Measurements from ENCODE around the gene FNDC3B.
A peak's percentile ranks its signal among the peaks of the same experiment; 100 is the strongest.

The FNDC3B gene

DNA sequence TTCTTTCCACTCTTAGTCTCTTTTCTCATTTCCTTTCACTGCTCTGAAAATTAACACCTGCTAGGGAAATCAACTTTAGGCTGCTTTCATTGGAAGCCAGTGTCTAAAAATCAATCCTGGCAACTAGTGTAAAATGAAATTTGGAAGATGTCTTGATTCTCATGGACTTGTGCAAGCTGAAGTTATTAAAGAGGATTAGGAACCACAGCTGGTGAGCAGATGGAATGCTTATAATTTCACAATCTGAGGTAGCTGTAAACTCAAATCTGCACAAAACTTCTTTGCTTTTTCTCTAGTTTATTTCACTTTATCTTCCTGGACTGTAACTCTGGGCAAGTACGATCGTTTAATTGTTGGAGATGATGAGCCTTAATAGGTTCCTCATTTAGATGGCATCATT lies 233.3 kb downstream of the FNDC3B start:
- DNase-seq = no peak

DNA sequence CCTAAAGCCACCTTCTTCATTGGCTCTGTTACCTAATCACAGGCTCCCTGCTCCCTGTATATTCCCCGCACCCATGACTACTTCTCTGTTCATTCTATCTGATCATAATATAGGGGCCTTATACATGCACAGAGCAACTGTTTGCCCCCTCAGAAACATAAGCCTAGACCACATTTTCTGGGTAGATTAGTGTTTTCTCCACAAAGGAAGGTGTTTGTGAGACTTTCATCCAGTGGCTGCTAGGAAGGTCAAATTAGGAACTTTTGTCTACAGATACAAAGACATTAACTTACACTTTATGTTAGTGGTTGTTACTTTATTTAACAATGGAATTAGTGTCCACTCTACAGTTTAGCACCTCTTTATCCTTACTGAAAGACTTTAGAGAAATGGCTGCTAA lies 234.0 kb downstream of the FNDC3B start:
- DNase-seq = no peak

DNA sequence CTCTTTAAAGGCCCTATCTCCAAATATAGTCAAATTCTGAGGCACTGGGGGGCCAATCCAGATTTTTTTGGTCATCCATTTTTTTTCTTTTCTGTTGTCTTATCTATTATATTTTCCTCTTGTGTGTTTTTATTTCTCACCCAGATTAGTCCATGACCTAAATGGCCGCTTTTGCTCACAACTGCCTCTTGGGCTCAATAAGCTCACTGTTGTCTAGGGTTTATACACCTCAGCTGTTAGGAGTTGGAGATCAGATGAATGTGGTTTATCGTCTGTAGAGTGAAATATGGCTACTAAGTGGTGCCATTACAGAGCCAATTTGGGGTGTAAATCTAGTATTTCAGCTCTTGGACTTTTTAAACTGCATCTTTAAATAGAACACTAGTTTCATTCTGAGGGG lies 235.5 kb downstream of the FNDC3B start:
- DNase-seq = no peak

DNA sequence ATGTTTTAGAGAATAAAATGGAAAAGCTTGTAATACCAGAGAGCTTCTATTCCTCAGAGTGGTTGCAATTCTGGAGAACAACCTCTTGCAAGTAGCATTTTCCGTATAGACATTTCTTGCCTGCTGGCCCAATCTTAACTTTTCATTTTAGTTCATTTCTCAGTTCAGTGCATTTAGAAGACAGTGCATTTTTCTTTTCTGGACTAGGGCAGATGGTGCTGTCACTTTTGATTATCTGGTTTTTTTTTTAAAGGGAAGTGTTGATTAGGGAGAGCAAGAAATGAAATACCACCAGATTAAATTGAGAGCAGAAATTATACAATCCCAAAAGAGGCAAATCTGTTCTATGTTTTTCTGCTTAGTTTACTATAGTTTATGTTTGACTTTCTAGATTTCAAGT lies 236.2 kb downstream of the FNDC3B start:
- no peak for DNase-seq

DNA sequence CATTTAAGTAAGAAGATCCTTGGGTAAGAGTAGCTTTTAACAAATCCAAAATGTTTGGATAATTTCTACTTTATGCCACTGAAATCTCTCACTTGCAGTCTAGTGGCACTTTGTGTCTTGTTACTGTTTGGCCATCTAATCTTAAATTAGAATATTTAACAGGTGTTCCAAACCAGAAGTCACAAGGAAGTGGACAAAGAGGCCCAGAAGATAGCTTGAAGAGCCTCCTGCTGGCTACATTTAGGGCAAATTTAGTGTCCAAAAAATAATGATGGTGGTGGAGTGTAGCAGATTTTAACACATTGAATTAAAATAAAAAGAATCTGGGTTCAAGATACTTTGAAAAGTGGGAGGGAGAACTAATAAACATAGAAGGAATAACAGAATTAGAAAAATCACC lies 236.7 kb downstream of the FNDC3B start:
- no peak for DNase-seq

DNA sequence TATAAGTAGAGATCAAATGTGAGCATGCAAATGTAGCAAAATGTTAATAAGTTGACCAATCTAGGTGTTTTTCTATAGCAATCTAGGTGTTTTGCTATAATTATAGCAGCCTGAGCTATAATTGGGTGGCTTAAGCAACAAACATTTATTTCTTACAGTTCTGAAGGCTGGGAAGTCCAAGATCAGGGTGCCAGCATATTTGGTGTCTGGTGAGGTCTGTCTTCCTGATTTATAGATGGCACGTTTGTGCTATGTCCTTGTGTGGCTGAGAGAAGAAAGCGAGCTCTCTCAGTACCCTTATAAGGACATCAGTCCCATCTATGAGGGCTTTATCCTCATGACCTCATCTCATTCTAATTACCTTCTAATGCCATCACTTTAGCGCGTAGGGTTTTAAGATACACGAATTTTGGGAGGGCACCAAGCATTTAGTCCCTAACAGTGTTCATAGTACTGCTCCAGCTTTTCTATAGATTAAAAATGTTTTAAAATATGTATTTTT lies 237.8 kb downstream of the FNDC3B start:
- DNase-seq = no peak

DNA sequence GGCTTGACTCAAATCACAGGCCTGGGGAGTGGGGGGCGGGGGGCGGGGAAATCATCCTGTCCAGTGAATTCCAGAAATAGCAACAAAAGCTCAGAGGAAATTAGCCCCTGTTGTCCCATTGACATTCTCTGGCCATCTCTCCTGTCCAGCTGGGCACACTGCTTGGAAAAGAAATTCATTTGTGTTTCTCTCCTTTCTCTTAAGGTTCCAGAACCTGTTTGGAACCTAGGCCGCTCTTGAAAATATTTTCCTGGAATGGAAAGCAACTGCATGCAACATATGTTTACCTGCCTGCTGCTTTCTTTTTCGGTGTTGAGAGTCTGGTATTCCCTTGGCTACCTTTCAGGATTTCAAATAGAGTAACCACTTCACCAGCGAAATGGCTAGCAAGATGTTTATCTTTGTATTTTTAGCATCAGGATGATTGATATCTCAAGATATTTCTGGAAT lies 239.8 kb downstream of the FNDC3B start:
- no peak for DNase-seq

DNA sequence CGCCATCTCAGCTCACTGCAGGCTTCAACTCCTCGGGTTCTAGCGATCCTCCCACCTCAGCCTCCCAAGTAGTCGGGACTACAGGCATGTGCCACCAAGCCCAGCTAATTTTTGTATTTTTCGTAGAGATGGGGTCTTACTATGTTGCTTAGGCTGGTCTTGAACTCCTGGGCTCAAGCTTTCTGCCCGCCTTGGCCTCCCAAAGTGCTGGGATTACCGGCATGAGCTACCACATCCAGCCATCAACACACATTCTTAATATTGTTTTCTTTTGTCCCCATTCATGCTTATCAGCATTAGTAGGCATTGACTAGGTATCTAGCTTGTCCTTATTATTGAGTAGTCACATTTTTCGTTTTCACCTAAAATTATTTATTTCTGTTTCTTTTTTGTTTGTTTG lies 240.6 kb downstream of the FNDC3B start:
- DNase-seq = no peak

DNA sequence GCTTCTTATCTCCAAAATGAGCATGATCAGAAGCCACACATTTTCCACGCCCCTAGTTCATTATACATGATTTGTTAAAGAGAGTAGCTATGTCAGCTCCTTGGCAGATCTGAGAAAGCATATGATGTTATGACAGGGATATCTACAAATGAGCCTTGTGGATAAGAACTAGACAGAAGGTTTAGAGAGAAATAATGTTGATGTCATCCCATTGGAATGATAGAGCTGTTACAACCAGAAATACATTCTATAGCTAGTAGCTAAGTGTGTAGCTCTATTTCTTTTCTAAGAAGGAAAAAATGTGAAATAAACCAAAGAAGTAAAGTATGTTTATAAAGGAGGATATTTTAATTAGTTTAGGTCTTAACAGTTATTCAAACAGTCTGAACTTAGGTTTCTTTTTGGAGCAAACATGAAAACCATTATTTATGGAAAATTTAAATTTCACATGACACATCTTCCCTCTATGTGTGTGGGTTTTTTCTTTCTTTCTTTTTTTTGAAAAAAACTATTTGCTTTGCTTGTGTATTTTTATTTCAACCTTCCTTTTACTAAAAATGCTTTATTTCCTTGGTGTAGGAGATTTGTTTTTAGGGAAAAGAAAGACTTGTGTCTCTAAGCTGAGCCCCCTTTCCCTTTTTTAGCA lies 241.2 kb downstream of the FNDC3B start:
- DNase-seq = no peak

DNA sequence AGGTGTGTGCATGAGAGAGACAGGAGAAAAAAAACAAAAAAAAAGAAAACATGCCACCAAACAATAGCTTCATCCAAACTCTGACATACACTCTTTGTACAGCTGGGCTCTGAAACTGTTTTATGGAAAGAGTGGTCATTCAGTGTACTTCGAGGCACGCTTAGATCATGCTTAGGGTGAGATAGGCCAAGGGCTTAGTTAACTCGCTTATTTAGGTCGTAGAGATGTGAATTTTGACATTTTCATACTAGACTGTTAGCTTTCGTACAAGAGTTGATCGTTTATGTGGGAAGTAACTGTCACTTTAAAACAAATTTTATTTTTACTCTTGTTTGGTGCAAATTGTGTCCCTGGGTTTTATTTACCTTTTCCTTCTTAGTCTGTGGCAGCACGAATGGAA lies 242.5 kb downstream of the FNDC3B start:
- DNase-seq = no peak

DNA sequence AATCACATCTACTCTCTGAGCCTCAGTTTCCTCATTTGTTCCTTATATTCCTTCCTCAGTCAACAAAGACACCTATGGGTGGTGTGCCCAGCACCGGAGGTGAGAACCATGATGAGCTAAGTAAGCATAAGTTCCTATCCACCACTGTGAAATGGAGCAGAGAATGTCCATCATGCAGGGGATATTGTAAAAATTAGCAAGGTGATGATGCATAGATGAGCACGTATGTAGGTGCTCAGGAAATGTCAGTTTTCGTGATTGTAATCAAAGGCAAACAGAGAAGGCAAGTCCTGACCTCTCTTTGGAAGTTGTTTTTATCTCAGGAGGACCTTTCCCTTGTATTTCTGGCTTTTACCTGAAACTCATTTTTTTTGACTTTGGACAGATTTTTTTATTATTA lies 243.5 kb downstream of the FNDC3B start:
- DNase-seq = no peak

DNA sequence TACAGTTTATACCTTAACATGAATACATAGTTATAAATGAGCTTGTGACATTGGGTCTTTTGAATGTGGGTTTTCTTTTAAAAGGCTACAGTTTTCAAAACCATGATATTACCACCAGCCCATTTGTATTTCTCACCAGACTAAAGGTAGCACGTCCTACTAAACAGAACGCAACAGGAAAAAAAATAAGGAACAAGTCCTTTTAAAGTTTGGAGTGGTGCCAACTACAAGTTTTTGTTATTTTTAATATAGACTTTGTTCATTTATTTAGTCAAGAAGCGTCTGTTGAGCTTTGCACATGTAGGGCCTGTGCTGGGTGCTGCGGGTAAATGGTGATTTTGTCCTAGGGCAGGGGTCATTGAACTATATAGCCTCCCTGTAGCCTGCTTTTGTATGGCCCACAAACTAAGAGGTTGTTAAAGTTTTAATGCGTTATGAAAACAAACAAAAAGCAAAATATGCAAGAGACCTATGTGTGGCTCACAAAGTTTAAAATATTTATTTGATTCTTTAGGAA lies 244.5 kb downstream of the FNDC3B start:
- no peak for DNase-seq

DNA sequence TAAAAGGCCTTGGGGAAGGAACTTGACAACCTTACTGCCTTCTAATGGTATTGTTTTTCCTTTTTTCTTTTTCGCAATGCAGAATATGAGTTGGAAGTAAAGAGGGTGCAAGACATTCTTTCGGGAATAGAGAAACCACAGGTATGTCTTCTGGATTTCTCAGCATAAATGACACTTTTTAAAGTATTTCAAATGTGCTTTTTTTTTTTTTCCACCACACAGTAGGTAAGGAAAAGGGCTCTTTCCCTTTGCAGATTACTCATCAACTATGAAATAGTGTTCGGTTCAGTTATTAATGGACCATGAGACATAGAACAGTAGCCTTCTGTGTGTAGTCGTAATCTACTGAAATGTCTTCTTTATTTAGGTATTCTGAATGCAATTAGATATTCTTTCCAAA lies 246.5 kb downstream of the FNDC3B start:
- no peak for DNase-seq

DNA sequence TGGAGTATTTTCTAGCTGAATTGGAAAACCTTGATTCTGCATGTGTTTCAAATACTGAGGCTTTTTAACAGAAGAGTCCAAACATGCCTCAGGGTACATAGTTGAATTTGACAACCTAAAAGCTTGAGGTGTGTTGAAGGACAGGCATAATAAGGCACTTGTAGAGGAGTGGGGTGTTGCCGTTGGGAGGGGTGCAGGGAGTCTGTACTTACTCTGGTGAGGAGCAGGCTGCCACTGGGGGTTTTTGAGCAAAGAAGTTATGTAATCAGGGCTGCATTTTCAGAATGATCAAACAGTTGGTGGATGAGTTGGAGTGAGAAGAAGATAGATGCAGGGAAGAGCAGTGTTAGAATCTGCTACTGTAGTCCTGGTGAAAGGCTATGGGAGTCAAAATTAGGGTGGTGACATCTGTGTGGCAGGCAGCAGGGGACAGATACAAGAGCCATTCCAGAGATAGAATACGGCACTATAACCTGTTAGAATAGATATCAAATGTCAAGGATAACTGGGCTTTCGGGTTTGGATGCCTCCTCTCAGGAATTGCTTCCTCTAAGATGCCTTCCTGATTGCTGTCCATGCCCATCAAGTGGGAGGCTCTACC lies 247.3 kb downstream of the FNDC3B start:
- no peak for DNase-seq

DNA sequence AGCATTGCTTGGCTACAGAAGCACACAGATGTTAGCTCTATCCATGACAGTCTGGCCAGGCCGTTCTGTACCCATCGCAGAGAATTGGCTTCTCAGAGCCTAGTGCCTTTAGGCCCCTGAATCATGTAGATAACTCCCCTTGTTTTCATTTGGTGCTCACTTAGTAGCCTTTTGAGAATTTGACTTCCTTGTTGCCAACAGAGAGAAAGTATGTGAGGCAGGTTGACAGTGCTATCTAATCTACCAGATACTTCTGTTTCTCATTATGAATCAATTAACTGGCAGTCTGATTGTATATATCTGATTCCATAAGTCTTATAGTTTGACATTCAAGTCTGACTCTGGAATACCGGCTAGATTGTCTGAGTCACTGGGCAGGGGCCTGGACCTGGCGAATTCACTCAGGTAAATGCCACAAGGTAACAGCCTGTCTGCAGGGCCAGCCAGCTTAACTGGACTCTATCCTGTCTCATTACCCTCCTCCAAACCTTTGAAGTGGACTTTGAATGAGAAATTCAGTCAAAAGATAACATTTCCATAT lies 248.6 kb downstream of the FNDC3B start:
- DNase-seq = peak in 1 of 5 experiments; percentile 60

DNA sequence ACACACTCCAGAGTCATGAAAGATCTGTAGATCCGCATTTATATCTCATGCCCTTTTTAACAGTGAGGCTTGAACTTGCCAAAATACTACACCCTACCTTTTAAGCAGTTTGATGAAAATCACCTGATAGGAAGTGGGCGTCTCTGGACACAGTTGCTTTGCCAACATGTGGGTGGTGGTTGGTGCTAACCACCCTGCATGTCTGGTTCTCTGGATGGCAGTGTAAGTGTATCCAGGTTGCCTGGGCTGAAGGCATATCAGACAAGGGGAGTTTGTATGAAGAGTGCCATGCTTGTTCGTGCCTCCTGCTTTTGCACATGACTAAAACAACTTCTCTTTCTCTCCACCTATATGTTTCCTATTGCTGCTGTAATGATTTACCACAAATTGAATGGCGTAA lies 249.3 kb downstream of the FNDC3B start:
- DNase-seq = peak in 1 of 5 experiments; percentile 78

DNA sequence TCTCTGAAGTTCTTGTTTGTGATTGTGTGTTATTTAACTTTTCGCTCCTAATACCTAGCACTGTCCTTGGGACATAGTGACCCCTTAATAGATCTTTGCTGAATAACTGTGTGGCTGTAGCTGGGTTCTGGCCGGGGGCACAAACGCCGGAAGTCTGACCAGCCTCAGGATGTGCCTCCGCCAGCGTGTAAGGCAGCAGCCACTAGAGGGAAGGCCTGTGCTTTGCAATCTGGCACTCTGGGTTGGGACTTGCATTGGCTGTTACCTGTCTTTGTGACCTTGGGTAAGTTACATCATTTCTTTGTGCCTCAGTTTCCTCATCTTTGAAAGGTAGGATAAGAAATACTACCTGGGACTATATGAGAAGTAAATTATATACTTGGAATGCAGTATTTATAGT lies 250.2 kb downstream of the FNDC3B start:
- no peak for DNase-seq

DNA sequence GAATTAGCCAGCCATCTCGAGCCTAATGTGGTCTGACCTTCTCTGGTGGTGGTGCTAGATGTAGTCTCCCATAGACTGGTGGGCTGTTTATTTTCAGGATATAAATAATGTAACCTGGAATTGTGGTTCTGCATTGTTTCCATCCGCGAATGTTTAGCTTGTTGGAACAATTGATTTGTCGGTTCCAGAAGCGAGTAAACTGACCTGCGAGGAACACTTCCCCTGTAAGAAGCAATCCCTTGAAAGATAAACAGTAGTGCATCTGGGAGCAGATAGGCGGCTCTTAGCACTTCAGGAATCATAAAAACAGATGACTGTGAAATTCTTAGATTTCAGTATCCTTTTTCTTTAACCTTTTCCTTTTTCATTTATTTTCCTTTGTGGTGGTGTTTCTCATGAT lies 251.1 kb downstream of the FNDC3B start:
- no peak for DNase-seq

DNA sequence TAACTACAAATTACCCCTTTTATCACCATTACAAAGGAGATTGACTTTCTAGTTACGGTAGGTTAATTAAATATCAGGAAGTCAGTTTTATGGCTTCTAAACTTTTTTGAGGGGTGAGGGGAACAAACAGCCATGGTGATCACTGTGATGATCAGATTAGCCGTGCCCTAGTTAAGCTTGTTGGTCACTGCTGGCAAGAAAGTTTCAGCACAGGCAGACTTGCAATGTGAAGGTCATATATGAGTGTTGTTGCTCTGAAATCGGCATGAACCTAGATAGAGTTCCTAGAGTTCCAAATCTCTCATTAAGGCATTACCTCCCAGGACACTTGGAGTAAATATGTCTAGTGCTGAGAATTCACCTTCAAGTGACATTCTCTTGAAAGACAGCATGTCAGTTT lies 252.3 kb downstream of the FNDC3B start:
- DNase-seq = no peak

DNA sequence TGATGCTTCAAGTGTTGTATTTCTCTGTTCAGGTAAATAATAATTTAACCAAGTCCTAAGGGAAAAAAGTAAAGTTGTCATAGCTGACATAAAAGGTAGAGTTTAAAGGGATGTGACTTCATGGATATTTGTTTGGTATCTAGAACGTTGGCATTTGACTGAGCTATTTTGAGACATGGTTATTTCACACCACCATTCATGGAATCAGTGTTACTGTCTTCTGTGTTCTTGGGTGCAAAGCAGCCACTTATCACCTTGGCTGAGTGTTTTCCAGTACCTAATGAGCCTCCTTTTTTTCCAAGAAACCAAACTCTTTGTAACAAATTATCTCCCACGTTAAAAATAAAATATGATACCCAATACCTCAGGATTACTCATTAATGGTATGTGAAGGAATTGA lies 253.0 kb downstream of the FNDC3B start:
- DNase-seq = no peak

DNA sequence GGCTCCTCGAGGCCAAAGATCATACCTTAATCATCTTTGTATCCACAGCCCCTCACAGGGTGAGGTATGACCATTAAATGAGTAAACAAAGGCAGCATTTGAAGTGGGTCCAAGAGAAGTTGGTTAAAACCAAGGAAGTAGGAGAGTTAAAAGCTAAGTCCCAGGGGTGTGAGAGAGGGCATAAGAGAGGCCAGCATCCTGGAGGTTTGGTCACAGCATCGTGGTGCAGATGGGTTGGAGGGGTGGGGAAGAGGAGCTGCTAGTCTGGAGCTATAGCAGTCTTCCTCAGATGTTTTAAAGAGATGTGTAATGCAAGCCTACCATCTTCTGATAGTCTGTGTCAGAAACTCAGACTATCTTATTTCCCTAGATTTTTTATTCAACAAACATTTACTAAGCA lies 253.7 kb downstream of the FNDC3B start:
- no peak for DNase-seq

DNA sequence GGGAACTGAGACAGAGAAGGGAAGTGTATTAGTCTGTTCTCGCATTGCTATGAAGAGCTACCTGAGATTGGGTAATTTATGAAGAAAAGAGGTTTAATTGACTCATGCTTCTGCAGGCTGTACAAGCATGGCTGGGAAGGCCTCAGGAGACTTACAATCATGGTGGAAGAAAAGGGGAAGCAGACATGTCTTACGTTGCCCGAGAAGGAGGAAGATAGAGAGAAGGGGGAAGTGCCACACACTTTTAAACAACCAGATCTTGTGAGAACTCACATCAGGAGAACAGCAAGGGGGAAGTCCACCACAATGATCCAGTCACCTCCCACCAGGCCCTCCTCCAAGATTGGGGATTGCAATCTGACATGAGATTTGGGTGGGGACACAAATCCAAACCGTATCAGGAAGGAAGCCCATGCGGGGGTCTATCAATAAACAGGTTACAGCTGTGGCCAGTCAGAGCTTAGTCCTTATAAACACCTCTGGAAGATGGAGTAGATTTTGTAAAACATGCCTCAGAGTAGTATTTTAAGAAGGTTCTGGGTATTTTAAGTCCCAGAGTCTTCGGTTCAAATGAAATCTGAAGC lies 254.9 kb downstream of the FNDC3B start:
- DNase-seq = no peak

DNA sequence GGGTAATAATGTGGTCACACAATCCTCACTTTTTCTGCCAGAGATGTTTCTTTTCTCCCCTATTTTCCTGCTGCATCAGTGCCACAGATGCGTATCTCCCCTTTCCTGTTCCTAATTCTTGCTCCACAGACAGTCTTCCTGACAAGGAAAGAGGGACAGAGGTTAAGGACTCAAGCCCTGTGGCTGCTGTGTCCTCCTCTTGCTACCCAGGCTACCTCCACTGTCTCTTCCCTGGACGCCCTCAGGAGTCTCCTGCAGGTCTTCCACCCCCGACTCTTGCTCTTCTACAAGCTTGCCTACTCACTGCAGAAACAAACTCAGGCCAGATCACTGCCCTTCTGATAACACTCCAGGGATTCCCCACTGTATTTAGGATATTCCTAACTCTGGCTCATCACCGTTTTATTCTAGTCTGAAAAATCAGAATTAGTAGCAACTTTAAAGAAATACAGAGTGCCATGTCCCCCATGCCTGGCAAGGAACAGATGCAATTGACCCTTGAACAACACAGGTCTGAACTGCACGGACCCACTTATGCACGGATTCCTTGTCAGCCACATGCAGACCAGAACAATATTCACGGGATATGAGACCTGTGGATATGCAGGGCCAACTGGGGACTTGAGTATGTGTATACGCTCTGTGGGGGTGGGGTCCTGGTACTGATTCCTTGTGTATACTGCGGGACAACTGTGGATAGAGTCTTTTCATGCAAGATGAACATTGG lies 257.0 kb downstream of the FNDC3B start:
- no peak for DNase-seq
